ENCODE data around the gene SPG21.

DNA sequence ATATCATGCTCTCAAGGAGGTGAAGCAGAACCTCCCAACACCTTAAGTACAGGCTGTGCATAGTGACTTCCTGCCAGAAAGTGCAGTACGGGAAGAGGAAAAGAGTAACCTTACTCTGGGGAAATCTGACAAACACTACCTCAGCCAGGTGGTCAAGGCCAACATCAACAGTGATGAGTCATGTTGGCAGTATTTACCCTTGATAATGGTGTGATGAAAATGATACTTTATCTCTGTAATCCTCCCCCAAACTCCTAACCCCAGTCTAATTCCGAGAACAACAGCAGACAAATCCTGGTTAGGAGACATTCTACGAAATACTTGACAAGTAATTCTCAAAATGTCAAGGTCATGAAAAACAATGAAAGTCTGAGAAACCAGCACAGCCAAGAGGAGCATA, 51.5 kb downstream of the SPG21 start:
- TF ChIP-seq CTCF (optimal IDR thresholded peaks at IDR 0.05 in 1 of 3, IDR thresholded peaks at IDR 0.05 in 1 of 3, conservative IDR thresholded peaks at IDR 0.05 in 1 of 3; ENCODE audit: extremely low read depth in 1 of 3, insufficient read depth in 2 of 3, low read length in 3 of 3), result no peak
- TF ChIP-seq EZH2 (IDR thresholded peaks at IDR 0.05; ENCODE audit: low read length), result no peak
